HK-2 (cell line): ENCODE data around the gene TRAM2.
A peak's percentile ranks its signal among the peaks of the same experiment; 100 is the strongest.

ENCODE experiments used
- DNase-seq: peaks from one replicate; pipeline ENCODE4 v3.0.0-alpha.2; 2018; ENCODE audit not compliant: unreplicated experiment

The TRAM2 gene

DNA sequence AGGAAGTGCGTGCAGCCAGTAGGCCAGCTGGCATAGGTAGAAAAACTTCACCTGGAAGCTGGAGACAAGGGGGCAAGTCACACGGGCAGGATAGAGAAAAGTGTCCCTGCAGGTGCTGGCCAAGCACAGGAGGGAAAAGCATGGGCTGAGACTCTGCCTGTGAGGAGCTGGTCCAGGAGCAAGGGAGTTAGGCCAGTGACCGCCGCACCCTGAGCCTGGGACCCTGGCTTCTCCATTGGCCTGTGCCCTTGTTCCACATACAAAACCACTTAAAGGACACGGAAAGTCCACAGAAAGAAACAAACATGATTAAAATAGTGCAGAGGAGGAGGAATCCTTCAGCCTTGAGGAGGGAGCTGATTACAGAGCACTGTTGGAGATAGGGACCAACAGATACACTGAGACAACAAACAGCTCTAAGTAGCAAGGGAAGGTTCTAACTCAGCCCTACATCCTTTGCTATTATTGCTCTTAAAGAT, 68.6 kb downstream of the TRAM2 start:
- no peak for DNase-seq

DNA sequence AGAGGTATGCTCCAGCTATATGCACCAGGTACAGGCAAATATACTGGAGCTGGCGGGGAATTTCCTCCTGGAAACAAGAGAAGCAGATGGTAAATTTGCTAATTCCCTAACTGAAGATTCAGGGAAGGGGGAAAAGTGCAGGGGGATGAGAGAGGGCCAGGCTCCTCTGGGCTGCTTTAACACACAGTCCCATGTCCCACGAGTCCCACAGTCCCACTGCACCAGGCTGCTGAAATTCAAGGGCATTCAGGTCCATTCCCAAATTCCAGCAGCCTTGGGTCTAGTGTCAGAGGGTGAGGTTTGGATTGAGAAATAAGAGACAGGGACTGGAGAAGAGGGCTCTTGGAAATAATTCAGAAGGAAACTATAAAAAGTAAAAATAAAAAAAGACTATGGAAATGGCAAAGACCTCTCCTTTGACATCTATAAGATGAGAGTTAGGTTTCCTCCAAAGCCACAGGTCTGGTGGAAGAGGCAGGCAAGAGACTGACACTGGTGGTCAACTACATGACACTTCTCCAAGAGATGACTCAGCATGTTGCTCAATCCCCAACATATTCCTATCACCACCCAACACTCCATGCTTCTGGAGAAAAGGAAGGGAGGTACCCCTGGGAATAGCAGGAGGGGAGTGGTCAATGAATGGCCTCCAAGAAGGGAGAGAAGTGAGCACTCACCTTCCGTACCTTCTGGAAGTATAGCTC, 69.2 kb downstream of the TRAM2 start:
- no peak for DNase-seq

DNA sequence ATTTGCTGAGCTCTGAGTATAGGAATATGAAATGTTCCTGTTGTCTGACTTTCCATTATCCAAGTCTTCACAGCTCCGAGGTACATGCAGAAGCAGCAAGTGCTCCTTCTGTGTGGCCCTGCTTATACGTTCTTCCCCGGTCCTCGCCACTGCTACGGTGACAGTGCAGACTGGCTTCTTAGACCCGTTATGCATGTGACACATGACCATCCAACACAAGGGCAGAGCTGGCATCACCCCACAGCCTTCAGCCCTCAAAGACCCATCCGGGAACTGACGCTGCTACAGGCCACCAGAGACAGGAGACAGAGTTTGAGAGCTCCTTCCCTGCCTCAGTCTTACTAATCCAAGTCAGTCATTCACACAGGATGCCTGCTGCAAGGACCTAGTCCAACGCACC, 70.4 kb downstream of the TRAM2 start:
- DNase-seq: no peak

DNA sequence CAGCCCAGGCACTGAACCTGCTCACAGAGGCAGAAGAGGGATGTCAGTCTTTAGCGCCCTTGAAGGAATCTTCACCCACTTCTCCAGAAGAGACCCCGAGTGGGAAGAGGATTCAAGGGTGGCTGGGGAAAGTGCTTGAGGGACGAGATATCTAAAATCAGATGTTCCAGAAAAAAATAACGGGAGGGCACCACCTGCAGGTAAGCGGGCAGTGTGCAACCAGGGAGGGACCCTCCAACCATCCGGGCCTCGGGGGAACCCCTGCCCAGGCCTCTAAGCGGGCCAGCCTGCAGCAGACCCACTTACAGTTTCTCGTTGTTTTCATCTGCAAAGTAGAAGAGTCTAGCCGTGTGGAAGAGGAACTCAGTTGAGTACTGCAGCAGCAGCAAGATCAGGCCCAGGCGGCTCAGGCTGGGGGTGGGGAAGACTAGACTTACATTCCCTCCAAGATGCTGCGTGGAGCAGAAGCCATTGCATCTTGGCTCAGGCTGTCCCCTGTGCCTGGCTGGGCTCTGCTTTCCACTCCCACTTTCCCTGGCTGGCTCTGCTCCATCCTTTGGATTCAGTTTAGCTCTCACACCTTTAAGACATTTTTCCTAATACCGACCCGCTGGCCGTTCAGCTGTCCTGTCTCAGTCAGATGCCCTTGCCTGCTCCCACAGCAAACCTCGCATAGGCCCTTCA, 71.0 kb downstream of the TRAM2 start:
- DNase-seq: no peak

DNA sequence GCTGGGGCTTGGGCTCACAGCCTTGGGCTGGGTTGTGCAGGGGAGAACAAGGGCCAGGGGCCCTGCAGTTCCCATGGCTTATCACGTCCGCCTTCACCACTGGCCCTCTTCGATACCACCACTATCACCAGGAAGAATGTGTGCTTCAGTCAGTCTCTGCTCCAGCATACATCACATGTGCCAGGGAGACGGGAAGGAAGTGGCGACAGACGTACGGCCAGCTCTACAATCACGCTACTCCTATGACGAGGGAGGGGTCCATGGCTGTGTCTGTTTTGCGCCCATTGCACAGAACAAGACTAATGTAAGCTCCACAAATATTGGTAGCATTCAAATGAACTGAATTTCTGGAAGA, 72.1 kb downstream of the TRAM2 start:
- DNase-seq: no peak

DNA sequence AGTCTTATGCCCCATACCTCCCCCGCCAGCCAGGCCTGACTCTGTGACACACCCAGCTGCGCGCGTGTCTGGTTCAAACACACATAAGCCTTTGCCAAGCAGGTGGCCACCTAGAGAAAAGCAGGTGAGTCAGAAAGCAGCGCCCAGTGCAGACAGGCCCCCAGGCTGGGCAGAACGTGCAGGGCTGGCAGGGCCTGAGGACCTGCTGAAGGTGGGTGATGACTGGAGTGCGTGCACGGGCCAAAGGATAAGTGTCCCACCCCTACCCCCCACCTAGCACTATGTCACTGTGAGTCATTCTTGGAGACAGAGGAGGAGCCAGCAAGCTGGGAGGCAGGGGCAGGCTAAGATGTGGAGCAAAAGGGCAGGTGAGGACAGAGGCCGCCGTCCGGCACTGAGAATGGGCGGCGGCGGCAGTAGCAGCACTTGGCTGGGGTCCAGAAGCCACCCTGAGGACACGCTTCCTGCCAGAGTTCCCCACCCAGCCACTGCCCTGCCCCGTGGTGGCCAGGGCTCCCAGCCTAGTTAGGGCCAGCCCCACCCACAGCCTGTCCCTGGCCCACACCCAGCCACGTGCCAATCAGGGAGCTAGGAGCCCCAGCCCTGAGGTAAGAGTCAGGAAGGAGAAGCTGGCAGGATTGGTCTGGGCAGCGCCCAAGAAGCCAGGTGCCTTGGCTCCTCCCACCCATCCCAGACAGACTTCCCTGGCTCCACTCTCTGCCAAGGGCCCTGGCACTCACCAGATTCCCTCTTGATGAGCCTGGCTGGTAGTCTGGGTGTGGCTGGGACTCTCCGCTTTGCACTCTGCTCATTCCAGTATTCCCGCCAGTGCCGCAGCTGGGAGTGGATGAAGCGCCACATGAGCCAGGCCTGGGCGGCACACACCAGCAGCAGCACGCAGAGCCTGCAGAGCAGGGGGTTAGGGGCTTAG, 72.7 kb downstream of the TRAM2 start:
- DNase-seq: peak; percentile 97

DNA sequence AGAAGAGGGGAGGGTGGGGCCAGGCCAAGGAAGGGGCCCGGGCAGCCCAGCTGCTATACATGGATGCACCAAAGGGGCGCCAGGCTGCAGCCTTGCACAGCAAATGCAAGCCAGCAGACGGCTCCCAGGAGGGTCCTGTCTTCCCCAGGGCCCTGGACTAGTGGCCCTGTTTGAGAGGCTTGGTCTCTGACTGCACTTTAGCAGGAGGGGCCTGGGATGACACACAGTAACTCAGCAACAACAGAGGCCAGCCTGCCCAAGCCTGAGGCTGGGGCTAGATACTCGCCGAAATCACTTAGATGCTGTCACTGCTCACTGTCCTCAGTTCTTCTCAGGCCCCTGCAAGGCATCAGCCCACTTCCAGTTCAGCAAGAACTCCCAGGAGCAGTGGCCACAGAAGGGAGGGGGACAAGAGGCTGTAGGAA, 73.5 kb downstream of the TRAM2 start:
- peak; percentile 45 for DNase-seq

DNA sequence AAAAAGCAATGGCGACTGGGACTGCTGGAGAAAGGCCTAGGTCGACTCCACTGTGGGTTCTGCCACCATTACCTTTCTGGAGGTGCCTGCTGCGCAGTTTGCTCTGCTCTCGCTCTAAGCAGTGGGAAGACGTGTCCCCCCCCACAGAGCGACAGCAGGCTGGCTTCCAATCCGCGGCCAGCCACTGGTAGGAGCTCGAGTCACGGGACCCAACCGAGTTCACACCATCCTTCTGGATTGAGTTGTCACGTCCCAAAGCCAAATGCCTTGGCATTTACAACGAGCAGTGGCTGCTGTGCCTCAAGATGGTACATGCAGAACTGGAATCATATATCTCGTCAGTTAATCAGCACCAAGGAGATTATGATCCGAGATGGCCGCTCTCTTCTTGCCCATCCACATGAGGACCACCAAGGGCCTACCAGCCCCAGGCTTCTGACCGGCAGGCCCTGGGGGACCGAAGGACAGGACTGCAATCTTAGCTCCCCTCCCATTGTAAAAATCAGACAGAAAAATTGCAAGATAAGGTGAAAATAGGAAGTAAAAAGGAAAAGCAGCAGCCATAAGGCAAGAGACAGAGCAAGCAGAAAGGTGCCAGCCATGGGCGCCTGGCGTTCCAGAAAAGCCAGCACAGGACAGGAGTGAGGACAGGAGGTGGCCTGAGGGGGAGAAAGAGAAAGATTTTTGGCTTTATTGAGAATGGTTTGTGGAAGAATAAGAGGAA, 74.4 kb downstream of the TRAM2 start:
- DNase-seq: no peak

DNA sequence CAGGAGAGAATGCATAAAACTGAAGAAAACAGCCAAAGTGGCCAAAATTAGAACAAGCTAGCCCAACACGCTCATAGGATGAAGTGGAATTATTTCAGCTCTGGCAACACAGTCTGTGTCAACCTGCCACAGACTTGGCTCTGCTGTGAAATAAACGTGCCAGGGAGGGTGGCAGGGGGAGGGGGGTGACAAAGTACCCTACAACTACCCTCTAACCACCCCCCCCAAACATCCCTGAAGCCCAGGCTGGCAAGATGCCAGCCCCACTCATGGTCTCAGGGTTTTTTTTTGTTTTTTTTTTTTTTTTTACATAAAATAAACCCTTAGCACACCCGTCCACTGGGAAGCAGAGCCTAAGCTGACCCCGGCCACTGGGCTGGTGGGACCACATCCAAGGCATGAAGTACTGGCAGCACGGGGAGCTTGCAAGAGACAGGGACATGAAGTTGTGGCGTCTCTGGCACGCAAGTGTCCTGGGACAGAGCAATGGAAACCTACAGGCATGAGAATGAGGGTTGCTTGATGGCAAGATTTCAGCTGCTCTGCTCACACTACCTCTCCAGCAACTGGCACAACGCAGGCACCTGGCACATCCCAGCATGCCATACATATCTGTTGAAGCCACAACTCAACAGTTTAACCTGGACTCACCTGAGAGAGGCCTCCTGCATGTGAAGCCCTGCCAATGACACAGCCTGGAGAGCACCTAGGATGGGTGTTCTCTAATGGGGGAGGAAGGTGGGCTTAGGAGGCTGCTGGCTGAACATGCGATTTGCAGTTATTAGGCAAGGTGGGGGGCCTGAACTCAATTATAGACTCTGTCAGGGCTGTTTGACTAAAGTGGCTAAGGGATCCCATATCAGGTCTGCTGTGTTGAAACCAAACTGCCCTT, 76.4 kb downstream of the TRAM2 start:
- DNase-seq: no peak

DNA sequence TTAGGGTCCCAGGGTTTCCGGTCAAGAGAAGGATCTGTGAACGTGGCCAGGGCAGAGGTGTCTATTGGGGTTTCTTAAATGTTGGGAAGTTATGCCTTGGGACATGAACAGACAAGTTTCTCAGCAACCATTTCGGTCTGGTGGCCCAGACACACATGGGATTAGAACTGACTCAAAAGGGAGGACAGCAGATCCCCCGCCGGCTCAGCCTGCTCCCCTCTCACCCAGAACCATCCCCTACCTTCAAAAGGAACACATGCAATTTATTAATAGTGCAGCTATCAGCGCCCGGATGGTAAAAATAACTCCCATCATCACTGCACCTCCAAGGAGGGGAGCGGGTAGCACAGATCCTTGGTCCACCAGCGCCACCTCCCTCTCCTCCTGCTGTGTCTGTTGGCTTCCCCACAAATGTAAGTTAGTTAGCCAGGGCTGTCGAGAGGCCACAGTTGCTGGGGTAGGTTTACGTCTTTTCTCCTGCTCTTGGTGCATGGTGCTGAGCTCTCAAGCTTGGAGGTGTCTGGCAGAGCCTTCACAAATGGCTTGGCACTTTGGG, 77.1 kb downstream of the TRAM2 start:
- DNase-seq: no peak

DNA sequence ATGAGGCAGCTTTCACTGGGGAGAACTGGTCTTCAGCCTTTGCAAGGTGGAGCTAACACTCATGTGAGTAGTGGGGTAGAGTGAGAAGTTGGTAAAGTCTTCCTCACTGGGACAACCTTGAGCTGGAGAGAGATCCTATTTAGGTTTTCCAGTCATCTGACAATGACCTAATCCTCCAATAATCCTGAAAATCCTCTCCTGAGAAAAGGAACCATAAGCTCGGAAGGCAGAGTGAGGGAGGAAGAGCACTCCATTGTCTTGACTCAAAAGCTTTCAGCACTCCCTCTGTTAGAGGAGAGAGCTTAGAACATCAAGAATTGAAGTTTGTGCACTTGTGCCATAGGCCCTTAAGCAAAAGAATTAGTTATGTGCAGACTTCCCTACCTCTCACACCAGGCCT, 77.8 kb downstream of the TRAM2 start:
- no peak for DNase-seq

DNA sequence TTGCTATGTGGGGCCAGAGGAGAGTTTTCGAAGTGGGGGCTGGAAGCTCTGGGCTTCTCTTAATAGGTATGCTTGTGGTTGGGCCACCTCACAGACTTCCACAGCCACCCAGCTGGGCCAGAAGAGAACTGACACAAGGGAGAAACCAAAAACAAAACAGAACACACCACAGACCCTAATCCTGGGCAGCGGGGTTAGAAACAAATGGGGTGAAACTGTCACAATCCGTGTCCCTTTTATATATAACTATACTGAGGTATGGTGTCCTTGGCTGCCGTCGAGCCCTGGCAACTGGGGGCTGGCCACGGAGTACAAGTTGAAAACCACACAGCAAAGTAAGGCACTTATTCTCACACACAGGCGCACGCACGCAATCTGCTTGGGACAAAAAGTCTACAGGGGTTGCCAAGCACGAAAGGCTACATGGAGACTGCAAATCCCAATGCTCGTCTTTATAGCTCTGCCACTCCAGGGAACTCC, 78.3 kb downstream of the TRAM2 start:
- DNase-seq: no peak

DNA sequence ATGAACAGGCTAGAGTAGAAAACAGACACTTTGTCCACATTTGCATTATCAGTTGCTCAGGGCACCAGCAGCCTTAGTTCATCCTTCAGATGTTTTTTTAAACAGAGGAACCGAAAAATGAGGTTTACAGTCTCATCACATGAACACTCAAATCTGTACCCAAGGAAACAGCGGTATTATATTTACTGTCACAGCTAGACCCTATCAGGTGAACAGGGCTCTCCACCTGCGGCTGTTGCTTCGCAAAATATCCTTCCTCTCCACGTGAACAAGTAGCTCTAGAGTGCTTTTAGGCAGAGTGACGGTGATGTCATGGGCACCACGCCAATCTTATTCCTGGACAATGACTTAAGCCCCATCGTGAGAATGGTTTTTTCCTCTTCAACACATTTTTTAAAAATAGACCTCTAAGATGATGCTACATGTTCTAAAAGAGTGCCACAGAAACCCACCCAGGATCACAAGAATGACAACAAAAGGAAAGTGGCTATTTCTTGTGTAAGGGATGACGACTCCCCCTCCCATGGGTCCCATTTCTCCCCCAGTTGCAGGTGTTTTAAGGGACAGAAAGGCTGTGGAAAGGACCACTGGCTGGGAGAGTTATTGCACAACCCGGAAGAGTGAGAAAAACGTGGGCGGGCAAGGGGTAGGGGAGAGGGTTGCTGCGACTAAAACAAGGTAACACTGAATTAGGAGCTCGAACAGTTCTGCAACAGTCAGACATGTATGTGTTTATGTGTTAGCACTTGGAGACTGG, 79.0 kb downstream of the TRAM2 start:
- DNase-seq: no peak

DNA sequence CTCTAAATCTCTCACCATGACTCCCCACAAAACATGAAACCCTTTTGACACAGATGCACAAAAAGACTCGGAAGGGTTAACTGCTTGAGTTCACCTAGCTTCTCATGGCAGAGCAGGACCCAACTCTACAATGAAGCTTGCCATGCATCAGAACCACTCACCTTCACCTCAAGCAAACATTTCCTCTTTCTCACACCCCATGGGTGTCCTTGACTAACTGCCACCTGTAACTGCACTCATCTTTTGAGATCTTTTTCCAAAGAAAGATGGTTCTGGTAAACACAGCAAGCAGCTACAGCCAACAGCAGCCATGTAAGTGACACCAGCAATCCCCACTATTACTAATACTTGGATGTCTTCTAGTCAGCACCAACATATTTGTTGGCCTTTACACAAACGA, 80.2 kb downstream of the TRAM2 start:
- DNase-seq: no peak

DNA sequence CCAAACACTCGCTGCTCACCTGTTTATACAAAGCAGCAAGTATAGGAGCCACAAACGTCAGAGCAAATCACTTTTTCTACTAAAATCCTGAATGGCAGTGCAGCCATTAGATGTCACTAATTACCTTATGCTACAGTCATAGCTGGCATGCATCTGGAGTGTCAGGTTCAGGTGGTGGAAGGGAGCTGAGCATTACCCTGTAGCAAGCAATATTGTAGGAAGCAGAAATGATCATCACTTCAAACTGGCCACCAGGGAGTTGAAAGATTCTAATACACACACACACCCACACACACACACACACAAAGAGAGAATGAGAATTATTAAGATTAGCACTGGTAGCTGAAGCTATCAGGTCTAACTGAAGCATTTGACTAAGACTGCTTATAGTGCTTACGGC, 80.9 kb downstream of the TRAM2 start:
- no peak for DNase-seq

DNA sequence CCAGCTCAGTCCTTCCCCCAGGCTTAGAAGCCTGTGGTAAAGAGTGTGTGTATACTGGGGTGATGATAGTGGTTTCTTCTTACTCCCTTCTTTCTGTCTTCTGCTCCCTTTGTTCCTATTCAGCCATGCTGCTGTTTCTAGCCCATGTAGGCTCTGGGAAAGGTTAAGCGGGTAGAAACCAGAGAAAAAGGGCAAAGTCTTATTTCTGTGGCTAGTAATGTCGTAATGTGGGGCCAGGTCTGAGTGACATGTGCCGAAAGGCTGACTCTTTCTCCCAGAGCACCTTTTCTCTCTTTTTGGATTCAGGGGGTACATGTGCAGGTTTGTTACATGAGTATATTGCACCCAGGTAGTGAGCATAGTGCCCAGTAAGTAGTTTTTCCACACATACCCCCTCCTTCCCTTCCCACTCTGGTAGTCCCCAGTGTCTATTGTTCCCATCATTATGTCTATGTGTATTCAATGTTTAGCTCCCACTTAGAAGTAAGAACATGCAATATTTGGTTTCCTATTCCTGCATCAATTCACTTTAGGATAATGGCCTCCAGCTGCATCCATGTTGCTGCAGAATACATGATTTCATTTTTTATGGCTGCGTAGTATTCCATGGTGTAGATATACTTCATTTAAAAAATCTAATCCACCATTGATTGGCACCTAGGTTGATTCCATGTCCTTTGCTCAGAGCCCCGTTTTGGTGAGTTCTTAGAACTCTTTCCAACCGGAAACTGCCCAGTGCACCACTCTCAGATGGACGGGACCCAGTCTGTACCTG, 82.4 kb downstream of the TRAM2 start:
- DNase-seq: no peak

DNA sequence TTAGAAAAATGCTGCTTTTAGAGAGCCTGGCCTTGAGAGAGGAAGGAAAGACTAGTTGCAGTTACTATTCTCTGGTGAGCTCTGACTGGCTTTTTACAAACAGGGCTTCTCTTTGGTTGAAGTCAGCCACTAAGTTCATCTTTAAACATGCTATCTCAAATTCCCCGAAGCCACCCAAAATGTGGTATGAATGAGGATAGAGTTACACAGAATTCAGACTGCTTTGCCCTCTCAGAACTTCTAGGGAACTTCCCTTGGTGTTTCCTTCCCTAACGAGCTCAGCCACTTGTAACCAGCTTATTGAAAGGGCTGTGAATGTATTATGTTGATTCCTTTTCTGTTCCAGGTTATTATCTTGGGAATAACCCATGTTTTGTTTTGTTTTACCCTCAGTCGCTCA, 83.2 kb downstream of the TRAM2 start:
- no peak for DNase-seq

DNA sequence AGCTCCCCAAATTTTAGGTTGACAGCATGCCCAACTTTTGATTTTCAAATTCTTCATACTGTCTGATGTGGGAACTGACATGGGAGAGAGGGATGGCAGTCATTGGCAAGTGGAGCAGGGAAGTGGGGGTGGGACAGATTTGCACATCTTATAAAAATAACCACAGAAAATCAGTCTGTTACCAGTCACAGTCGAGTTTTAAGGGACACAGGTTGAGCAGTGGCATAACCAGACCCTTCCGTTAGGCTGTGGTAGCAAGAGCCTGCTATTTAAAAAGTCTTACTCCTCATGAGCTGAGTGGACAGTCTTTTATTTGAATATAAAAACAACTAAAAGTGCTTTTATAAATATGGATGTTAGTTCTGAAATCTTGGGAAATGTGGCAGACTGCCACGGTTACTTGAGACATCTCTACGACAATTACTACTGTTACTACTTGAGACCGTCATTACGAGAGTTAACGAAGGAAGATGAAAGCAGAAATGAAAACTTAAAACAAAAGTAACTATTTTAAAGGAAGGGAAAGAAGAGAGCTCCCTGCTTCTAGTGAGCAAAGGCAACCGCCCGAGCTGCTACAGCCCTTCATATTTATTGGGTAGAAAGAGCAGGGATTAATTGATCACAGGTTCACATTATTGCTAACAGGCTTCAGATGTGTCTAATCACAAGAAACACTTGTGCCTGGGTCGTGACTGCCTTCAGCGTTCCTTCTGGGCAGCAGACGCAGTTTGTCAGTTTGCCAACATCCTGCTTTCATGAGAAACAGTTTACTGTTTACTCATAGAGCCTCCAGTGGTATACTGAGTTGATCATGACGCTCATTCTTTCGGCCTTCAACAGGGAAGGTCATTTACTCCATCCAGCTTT, 85.4 kb downstream of the TRAM2 start:
- no peak for DNase-seq
